Trophoblast cell (in vitro differentiated cells and primary cell): ENCODE results near the gene MPPED2.

ENCODE experiments used
- DNase-seq, 2 donors: peaks; one replicate each; pipeline ENCODE4 v3.0.0-alpha.2; 2016
- H2AFZ ChIP-seq: 2 replicates; pipeline ENCODE4 v1.6.1; 2013; ENCODE audit warnings: low read length, moderate library complexity, mild to moderate bottlenecking; ENCODE audit not compliant: insufficient read depth, poor library complexity
- H2AK5ac ChIP-seq: 2 replicates; pipeline ENCODE4 v1.6.1; 2013; ENCODE audit warnings: mild to moderate bottlenecking, low read length
- H2BK120ac ChIP-seq: 2 replicates; pipeline ENCODE4 v1.6.1; 2013; ENCODE audit warnings: low read length, mild to moderate bottlenecking, moderate library complexity; ENCODE audit not compliant: insufficient read depth, poor library complexity
- H2BK12ac ChIP-seq: 2 replicates; pipeline ENCODE4 v1.6.1; 2013; ENCODE audit warnings: mild to moderate bottlenecking, low read length, moderate library complexity
- H2BK5ac ChIP-seq: 2 replicates; pipeline ENCODE4 v1.6.1; 2013; ENCODE audit warnings: low read length, low read depth, moderate library complexity, mild to moderate bottlenecking; ENCODE audit not compliant: poor library complexity
- H3K14ac ChIP-seq: 2 replicates; pipeline ENCODE4 v1.6.1; 2013; ENCODE audit warnings: mild to moderate bottlenecking, low read length
- H3K18ac ChIP-seq: 2 replicates; pipeline ENCODE4 v1.6.1; 2013; ENCODE audit warnings: mild to moderate bottlenecking, low read length
- H3K23ac ChIP-seq: 2 replicates; pipeline ENCODE4 v1.6.1; 2013; ENCODE audit warnings: low read length
- H3K27ac ChIP-seq: 2 replicates; pipeline ENCODE4 v1.5.1; 2013; ENCODE audit warnings: low read depth, mild to moderate bottlenecking, inconsistent platforms, low read length, moderate library complexity
- H3K27me3 ChIP-seq: 2 replicates; pipeline ENCODE4 v1.6.1; 2013; ENCODE audit warnings: inconsistent platforms, mild to moderate bottlenecking, low read length, moderate library complexity; ENCODE audit not compliant: insufficient read depth
- H3K36me3 ChIP-seq, 2 experiments: 1 replicate in 1 of 2; 2 replicates in 1 of 2; pipeline ENCODE4 v1.6.1; 2013; ENCODE audit warnings: low read length in 2 of 2, mild to moderate bottlenecking in 2 of 2, moderate library complexity in 1 of 2; ENCODE audit not compliant: insufficient read depth in 2 of 2, control insufficient read depth in 1 of 2
- H3K4ac ChIP-seq: 2 replicates; pipeline ENCODE4 v1.6.1; 2013; ENCODE audit warnings: low read depth, mild to moderate bottlenecking, low read length, moderate library complexity
- H3K4me1 ChIP-seq, 2 experiments: 1 replicate in 1 of 2; 2 replicates in 1 of 2; pipeline ENCODE4 v1.6.1; 2013; ENCODE audit warnings: low read length in 2 of 2, mild to moderate bottlenecking in 2 of 2, moderate library complexity in 1 of 2; ENCODE audit not compliant: insufficient read depth in 2 of 2, control insufficient read depth in 1 of 2
- H3K4me2 ChIP-seq: 2 replicates; pipeline ENCODE4 v1.6.1; 2013; ENCODE audit warnings: inconsistent platforms, mild to moderate bottlenecking, low read length, moderate library complexity
- H3K4me3 ChIP-seq: 2 replicates; pipeline ENCODE4 v1.5.1; 2013; ENCODE audit warnings: mild to moderate bottlenecking, low read depth, low read length, inconsistent platforms
- H3K79me1 ChIP-seq: one replicate; pipeline ENCODE4 v1.6.1; 2013; ENCODE audit warnings: low read length
- H3K79me2 ChIP-seq: 2 replicates; pipeline ENCODE4 v1.6.1; 2013; ENCODE audit warnings: low read length, mild to moderate bottlenecking; ENCODE audit not compliant: control insufficient read depth, insufficient read depth, poor library complexity
- H3K9ac ChIP-seq: 2 replicates; pipeline ENCODE4 v1.6.1; 2013; ENCODE audit warnings: mild to moderate bottlenecking, low read length
- H3K9me3 ChIP-seq: 2 replicates; pipeline ENCODE4 v1.6.1; 2013; ENCODE audit warnings: low read depth, mild to moderate bottlenecking, control low read depth, inconsistent platforms, low read length; ENCODE audit not compliant: insufficient read depth
- H4K12ac ChIP-seq: 2 replicates; pipeline ENCODE4 v1.6.1; 2013; ENCODE audit warnings: low read depth, mild to moderate bottlenecking, low read length, moderate library complexity
- H4K8ac ChIP-seq: 2 replicates; pipeline ENCODE4 v1.6.1; 2013; ENCODE audit warnings: low read depth, mild to moderate bottlenecking, low read length, moderate library complexity
- H4K91ac ChIP-seq: one replicate; pipeline ENCODE4 v1.6.1; 2013; ENCODE audit warnings: low read depth, mild to moderate bottlenecking, low read length, moderate library complexity
- WGBS: extraction: QIAGEN DNeasy Blood & Tissue Kit; methylation state at CpG from one replicate; pipeline ENCODE4 v1.1.7; 2013; ENCODE audit warnings: missing lambda C conversion rate; ENCODE audit not compliant: insufficient read length, insufficient coverage; ENCODE audit errors: extremely low coverage; 5-methylcytosine and 5-hydroxymethylcytosine counted together

Gene MPPED2

GRCh38 chr11:30489511-30489910 is 96.6 kb downstream of the MPPED2 start:
- Histone ChIP-seq H3K4me2 (no peak overlapping the region), H3K9me3 (no peaks in the 10 kb centered on the region), H3K4me3 (no peak overlapping the region), H3K36me3 (no peaks in the 10 kb centered on the region), H2AFZ (no peak overlapping the region), H3K79me2 (no peaks in the 10 kb centered on the region), H3K23ac (no peak overlapping the region), H2BK5ac (no peak overlapping the region), H3K4ac (no peak overlapping the region), H3K4me1 (peaks cover 0 to 2% of the 10 kb centered on the region in 2 experiments), H3K9ac (no peak overlapping the region), H4K91ac (no peak overlapping the region), H3K27ac (no peak overlapping the region), H2BK120ac (no peak overlapping the region), H3K14ac (no peak overlapping the region), H3K27me3 (no peaks in the 10 kb centered on the region), H3K79me1 (no peaks in the 10 kb centered on the region), H2BK12ac (no peak overlapping the region), H3K18ac (no peak overlapping the region), H4K12ac (no peak overlapping the region), H2AK5ac (no peak overlapping the region), H4K8ac (no peak overlapping the region)
- no CpG with 5 or more reads among the region's 4 CpGs for WGBS
- no peak for DNase-seq

- no peaks in the 10 kb centered on the region for H3K79me1 ChIP-seq
- no peak overlapping the region for H3K18ac ChIP-seq
- no peak overlapping the region for H2AK5ac ChIP-seq
- H3K14ac ChIP-seq: no peak overlapping the region
- no peaks in the 10 kb centered on the region for H3K79me2 ChIP-seq
- no peak overlapping the region for H3K4me2 ChIP-seq
- no peaks in the 10 kb centered on the region for H3K36me3 ChIP-seq
- DNase-seq: no peak
- H3K27ac ChIP-seq: no peak overlapping the region
- WGBS: no CpG with 5 or more reads among the region's 1 CpG
- H4K91ac ChIP-seq: no peak overlapping the region
- H3K4me1 ChIP-seq: peaks cover 0 to 2% of the 10 kb centered on the region in 2 experiments
- no peak overlapping the region for H2BK5ac ChIP-seq
- no peak overlapping the region for H3K9ac ChIP-seq
- H3K27me3 ChIP-seq: no peaks in the 10 kb centered on the region
- H2BK12ac ChIP-seq: no peak overlapping the region
- no peaks in the 10 kb centered on the region for H3K9me3 ChIP-seq
- H3K4me3 ChIP-seq: no peak overlapping the region
- H2AFZ ChIP-seq: no peak overlapping the region
- no peak overlapping the region for H2BK120ac ChIP-seq
- no peak overlapping the region for H4K12ac ChIP-seq
- H4K8ac ChIP-seq: no peak overlapping the region
- H3K23ac ChIP-seq: no peak overlapping the region
- H3K4ac ChIP-seq: no peak overlapping the region
These were observed 97.1 kb downstream of the MPPED2 start for GRCh38 chr11:30489076-30489475.

- Histone ChIP-seq H2BK5ac (no peak overlapping the region), H3K79me2 (no peaks in the 10 kb centered on the region), H3K14ac (no peak overlapping the region), H3K36me3 (no peaks in the 10 kb centered on the region), H3K4me3 (no peak overlapping the region), H4K12ac (no peak overlapping the region), H3K18ac (no peak overlapping the region), H2BK12ac (no peak overlapping the region), H3K4me1 (peaks cover 0 to 2% of the 10 kb centered on the region in 2 experiments), H3K79me1 (no peaks in the 10 kb centered on the region), H4K91ac (no peak overlapping the region), H3K4ac (no peak overlapping the region), H3K9me3 (no peaks in the 10 kb centered on the region), H3K27me3 (no peaks in the 10 kb centered on the region), H3K23ac (no peak overlapping the region), H2AFZ (no peak overlapping the region), H2AK5ac (no peak overlapping the region), H4K8ac (no peak overlapping the region), H3K27ac (no peak overlapping the region), H3K9ac (peak overlapping the region; percentile 64), H3K4me2 (no peak overlapping the region), H2BK120ac (no peak overlapping the region)
- DNase-seq: no peak
- WGBS: no CpG with 5 or more reads among the region's 8 CpGs
These were observed 97.7 kb downstream of the MPPED2 start for GRCh38 chr11:30488304-30488998.

GRCh38 chr11:30487200-30487898 is 98.8 kb downstream of the MPPED2 start:
- Histone ChIP-seq H3K79me2 (no peaks in the 10 kb centered on the region), H3K36me3 (no peaks in the 10 kb centered on the region), H4K91ac (no peak overlapping the region), H2BK5ac (no peak overlapping the region), H3K9ac (no peak overlapping the region), H2BK120ac (no peak overlapping the region), H3K23ac (no peak overlapping the region), H2AK5ac (no peak overlapping the region), H4K12ac (no peak overlapping the region), H3K79me1 (no peaks in the 10 kb centered on the region), H3K27ac (no peak overlapping the region), H3K14ac (no peak overlapping the region), H3K27me3 (no peaks in the 10 kb centered on the region), H3K4me2 (no peak overlapping the region), H2AFZ (no peak overlapping the region), H3K4me3 (no peak overlapping the region), H3K4ac (no peak overlapping the region), H3K4me1 (peaks cover 0 to 2% of the 10 kb centered on the region in 2 experiments), H3K9me3 (no peaks in the 10 kb centered on the region), H4K8ac (no peak overlapping the region), H3K18ac (no peak overlapping the region), H2BK12ac (no peak overlapping the region)
- DNase-seq: peak in 1 of 2 donors; percentile 3
- no CpG with 5 or more reads among the region's 3 CpGs for WGBS
